CD4-positive, alpha-beta T cell treated with Interleukin-10 for 1 hour (primary cell): ENCODE data around the gene GRIP2.

ENCODE experiments used
- DNase-seq: peaks from one replicate; pipeline ENCODE4 v3.0.0-alpha.2; 2020

Gene GRIP2

GRCh38 chr3:14463330-14464140 lies 76.6 kb downstream of the GRIP2 start:
- DNase-seq, result no peak

GRCh38 chr3:14462738-14463137 lies 77.4 kb downstream of the GRIP2 start:
- no peak for DNase-seq

GRCh38 chr3:14461748-14462324 lies 78.3 kb downstream of the GRIP2 start:
- peak; percentile 41 for DNase-seq

- DNase-seq, result no peak
Observed at GRCh38 chr3:14461006-14461747, 79.0 kb downstream of the GRIP2 start.

GRCh38 chr3:14460342-14461005 lies 79.7 kb downstream of the GRIP2 start:
- DNase-seq, result no peak

GRCh38 chr3:14459787-14460186 lies 80.4 kb downstream of the GRIP2 start:
- no peak for DNase-seq

- DNase-seq, result no peak
Observed at GRCh38 chr3:14459384-14459783, 80.8 kb downstream of the GRIP2 start.

- no peak for DNase-seq
Observed at GRCh38 chr3:14458434-14459275, 81.5 kb downstream of the GRIP2 start.

- no peak for DNase-seq
Observed at GRCh38 chr3:14457999-14458398, 82.1 kb downstream of the GRIP2 start.

- DNase-seq, result no peak
Observed at GRCh38 chr3:14457481-14457880, 82.7 kb downstream of the GRIP2 start.

GRCh38 chr3:14456794-14457193 lies 83.3 kb downstream of the GRIP2 start:
- no peak for DNase-seq

GRCh38 chr3:14455571-14456317 lies 84.4 kb downstream of the GRIP2 start:
- no peak for DNase-seq

- no peak for DNase-seq
Observed at GRCh38 chr3:14454639-14455310, 85.4 kb downstream of the GRIP2 start.

- DNase-seq, result no peak
Observed at GRCh38 chr3:14453876-14454638, 86.1 kb downstream of the GRIP2 start.

- no peak for DNase-seq
Observed at GRCh38 chr3:14452740-14453710, 87.1 kb downstream of the GRIP2 start.

GRCh38 chr3:14451844-14452739 lies 88.0 kb downstream of the GRIP2 start:
- DNase-seq, result no peak

- DNase-seq, result no peak
Observed at GRCh38 chr3:14450922-14451606, 89.1 kb downstream of the GRIP2 start.
